ENCODE data around the gene PHLDB3. TPM values are rescaled to one million over a fixed set of nuclear protein-coding genes. Genes with fewer than 3 reads are reported as not detected.
A peak's percentile ranks its signal among the peaks of the same experiment; 100 is the strongest.

The PHLDB3 gene
- total and polyA plus RNA-seq, 2 of the 13 experiments (the other 11 are each of a cell fraction or from before 2014, with no cell fraction given) = 11.3 to 14.5 TPM

- TF ChIP-seq SKIL (CRISPR knock-in tag; IDR thresholded peaks at IDR 0.05; ENCODE audit: borderline replicate concordance) (no peak), RNF2 (conservative IDR thresholded peaks at IDR 0.05; ENCODE audit: low read depth) (no peak), ZNF687 (CRISPR knock-in tag; IDR thresholded peaks at IDR 0.05) (peak; percentile 78), GABPB1 (CRISPR knock-in tag; IDR thresholded peaks at IDR 0.05) (peak; percentile 48; the same call in 1 of the 2 replicates), RFX1 (IDR thresholded peaks at IDR 0.05) (no peak), HOXA3 (CRISPR knock-in tag; IDR thresholded peaks at IDR 0.05) (peak; percentile 43; the same call in 1 of the 2 replicates), SP2 (CRISPR knock-in tag; IDR thresholded peaks at IDR 0.05) (no peak), ZBTB33 (CRISPR knock-in tag; IDR thresholded peaks at IDR 0.05) (peak; percentile 26; the same call in 1 of the 2 replicates), MBD4 (IDR thresholded peaks at IDR 0.05; ENCODE audit: borderline replicate concordance, low read length) (no peak), ZNF567 (CRISPR knock-in tag; IDR thresholded peaks at IDR 0.05; ENCODE audit: borderline replicate concordance) (no peak), ZBTB7A (CRISPR knock-in tag; IDR thresholded peaks at IDR 0.05) (no peak), NR3C1 (CRISPR knock-in tag; IDR thresholded peaks at IDR 0.05) (no peak), ZBTB2 (CRISPR knock-in tag; IDR thresholded peaks at IDR 0.05; ENCODE audit: low read depth) (peak; percentile 25; the same call in 1 of the 2 replicates), POGZ (CRISPR knock-in tag; IDR thresholded peaks at IDR 0.05) (no peak), ZNF281 (CRISPR knock-in tag; IDR thresholded peaks at IDR 0.05; ENCODE audit: borderline replicate concordance) (peak; percentile 44; the same call in 1 of the 2 replicates), ZSCAN21 (CRISPR knock-in tag; IDR thresholded peaks at IDR 0.05; ENCODE audit: borderline replicate concordance) (no peak), ZSCAN20 (CRISPR knock-in tag; IDR thresholded peaks at IDR 0.05; ENCODE audit: borderline replicate concordance) (no peak)
These were observed 28.5 kb upstream of the PHLDB3 start, which contains the start of gene ZNF575 (continued) for GRCh38 chr19:43532962-43533545.
